ENCODE data around the gene FBF1.

DNA sequence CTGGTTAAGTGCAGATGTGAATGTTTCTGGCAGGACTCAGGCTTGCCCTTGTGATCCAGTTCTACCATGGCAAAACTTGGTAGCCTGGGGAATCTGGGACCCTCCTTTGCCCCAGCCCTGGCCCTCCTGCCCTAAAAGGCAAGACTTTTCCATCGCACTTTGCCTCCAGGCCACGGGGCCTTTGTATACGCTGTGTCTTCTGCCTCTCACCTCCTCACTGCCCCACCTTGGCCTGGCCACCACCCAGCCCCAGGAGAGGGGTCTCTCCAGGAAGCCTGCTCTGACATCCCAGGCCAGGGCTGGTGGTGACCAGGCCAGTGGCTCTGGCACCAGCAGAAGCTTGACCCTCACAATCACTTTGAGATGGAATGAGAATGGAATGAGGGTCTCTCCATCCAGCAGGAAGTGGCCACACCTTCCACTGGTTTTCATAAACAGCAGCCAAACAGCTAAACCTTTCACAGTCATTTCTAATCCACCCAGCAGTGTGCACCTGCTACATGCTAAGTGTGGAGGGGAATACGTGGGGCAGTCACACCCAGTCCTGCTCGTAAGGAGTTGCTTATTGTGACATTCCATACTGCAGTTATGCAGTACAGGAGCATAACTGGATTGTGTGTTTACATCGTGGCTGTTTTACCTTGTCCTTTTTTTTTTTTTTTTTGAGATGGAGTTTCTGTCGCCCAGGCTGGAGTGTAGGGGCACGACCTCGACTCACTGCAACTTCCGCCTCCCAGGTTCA is 34.5 kb downstream of the FBF1 start:
- TF ChIP-seq, protein P1, sequence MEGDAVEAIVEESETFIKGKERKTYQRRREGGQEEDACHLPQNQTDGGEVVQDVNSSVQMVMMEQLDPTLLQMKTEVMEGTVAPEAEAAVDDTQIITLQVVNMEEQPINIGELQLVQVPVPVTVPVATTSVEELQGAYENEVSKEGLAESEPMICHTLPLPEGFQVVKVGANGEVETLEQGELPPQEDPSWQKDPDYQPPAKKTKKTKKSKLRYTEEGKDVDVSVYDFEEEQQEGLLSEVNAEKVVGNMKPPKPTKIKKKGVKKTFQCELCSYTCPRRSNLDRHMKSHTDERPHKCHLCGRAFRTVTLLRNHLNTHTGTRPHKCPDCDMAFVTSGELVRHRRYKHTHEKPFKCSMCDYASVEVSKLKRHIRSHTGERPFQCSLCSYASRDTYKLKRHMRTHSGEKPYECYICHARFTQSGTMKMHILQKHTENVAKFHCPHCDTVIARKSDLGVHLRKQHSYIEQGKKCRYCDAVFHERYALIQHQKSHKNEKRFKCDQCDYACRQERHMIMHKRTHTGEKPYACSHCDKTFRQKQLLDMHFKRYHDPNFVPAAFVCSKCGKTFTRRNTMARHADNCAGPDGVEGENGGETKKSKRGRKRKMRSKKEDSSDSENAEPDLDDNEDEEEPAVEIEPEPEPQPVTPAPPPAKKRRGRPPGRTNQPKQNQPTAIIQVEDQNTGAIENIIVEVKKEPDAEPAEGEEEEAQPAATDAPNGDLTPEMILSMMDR (IDR thresholded peaks at IDR 0.05; ENCODE audit: poor library complexity, severe bottlenecking): no peak
- TF ChIP-seq, protein P2, sequence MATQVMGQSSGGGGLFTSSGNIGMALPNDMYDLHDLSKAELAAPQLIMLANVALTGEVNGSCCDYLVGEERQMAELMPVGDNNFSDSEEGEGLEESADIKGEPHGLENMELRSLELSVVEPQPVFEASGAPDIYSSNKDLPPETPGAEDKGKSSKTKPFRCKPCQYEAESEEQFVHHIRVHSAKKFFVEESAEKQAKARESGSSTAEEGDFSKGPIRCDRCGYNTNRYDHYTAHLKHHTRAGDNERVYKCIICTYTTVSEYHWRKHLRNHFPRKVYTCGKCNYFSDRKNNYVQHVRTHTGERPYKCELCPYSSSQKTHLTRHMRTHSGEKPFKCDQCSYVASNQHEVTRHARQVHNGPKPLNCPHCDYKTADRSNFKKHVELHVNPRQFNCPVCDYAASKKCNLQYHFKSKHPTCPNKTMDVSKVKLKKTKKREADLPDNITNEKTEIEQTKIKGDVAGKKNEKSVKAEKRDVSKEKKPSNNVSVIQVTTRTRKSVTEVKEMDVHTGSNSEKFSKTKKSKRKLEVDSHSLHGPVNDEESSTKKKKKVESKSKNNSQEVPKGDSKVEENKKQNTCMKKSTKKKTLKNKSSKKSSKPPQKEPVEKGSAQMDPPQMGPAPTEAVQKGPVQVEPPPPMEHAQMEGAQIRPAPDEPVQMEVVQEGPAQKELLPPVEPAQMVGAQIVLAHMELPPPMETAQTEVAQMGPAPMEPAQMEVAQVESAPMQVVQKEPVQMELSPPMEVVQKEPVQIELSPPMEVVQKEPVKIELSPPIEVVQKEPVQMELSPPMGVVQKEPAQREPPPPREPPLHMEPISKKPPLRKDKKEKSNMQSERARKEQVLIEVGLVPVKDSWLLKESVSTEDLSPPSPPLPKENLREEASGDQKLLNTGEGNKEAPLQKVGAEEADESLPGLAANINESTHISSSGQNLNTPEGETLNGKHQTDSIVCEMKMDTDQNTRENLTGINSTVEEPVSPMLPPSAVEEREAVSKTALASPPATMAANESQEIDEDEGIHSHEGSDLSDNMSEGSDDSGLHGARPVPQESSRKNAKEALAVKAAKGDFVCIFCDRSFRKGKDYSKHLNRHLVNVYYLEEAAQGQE (IDR thresholded peaks at IDR 0.05; ENCODE audit: borderline replicate concordance): no peak
- TF ChIP-seq POLR2AphosphoS5 (IDR thresholded peaks at IDR 0.05) (no peak), SMC3 (conservative IDR thresholded peaks at IDR 0.05; ENCODE audit: poor library complexity) (no peak), RAD21 (conservative IDR thresholded peaks at IDR 0.05) (no peak), EP300 (conservative IDR thresholded peaks at IDR 0.05; ENCODE audit: poor library complexity, severe bottlenecking) (no peak), EZH2 (IDR thresholded peaks at IDR 0.05; ENCODE audit: borderline replicate concordance, insufficient read depth, low read length, poor library complexity, severe bottlenecking) (no peak), TAF1 (IDR thresholded peaks at IDR 0.05; ENCODE audit: low read depth) (no peak)
